Neural progenitor cell (in vitro differentiated cells): ENCODE data around the gene IKBKE. TPM values are rescaled to one million over a fixed set of nuclear protein-coding genes. Genes with fewer than 3 reads are reported as not detected.

Source experiments
- DNase-seq: peaks from one replicate; pipeline ENCODE4 v3.0.0-alpha.2; 2016; ENCODE audit warnings: low spot score
- H2AFZ ChIP-seq: fragments of 200-600 bp; sonication (generic); replicated peaks from 2 replicates; pipeline ENCODE4 v1.6.1; 2016; ENCODE audit warnings: antibody characterized with exemption
- H3F3A ChIP-seq: fragments of 200-600 bp; sonication (generic); 2 replicates; pipeline ENCODE4 v1.6.1; 2016; ENCODE audit warnings: antibody characterized with exemption, low read depth
- H3K27ac ChIP-seq: fragments of 200-600 bp; sonication (generic); 2 replicates; pipeline ENCODE4 v1.5.1; 2016; ENCODE audit warnings: mild to moderate bottlenecking
- H3K27me3 ChIP-seq: fragments of 200-600 bp; sonication (generic); 2 replicates; pipeline ENCODE4 v1.6.1; 2016; ENCODE audit warnings: mild to moderate bottlenecking, moderate library complexity
- H3K36me3 ChIP-seq: fragments of 200-600 bp; sonication (generic); 2 replicates; pipeline ENCODE4 v1.5.1; 2016
- H3K4me1 ChIP-seq: fragments of 200-600 bp; sonication (generic); 2 replicates; pipeline ENCODE4 v1.6.1; 2016; ENCODE audit warnings: mixed run types
- H3K4me2 ChIP-seq: fragments of 200-600 bp; sonication (generic); 2 replicates; pipeline ENCODE4 v1.6.1; 2016
- H3K4me3 ChIP-seq: fragments of 200-600 bp; sonication (generic); 2 replicates; pipeline ENCODE4 v1.5.1; 2016
- H3K79me2 ChIP-seq: fragments of 200-600 bp; sonication (generic); 2 replicates; pipeline ENCODE4 v1.6.1; 2016; ENCODE audit warnings: low read depth
- H3K9ac ChIP-seq: fragments of 200-600 bp; sonication (generic); 2 replicates; pipeline ENCODE4 v1.6.1; 2016
- H3K9me3 ChIP-seq: fragments of 200-600 bp; sonication (generic); 2 replicates; pipeline ENCODE4 v1.5.1; 2016; ENCODE audit warnings: low read depth
- H4K20me1 ChIP-seq: fragments of 200-600 bp; sonication (generic); 2 replicates; pipeline ENCODE4 v1.6.1; 2016; ENCODE audit warnings: low read depth
- H3K27ac Mint-ChIP-seq: 3 replicates; pipeline ENCODE4 v1.8.0; 2021; ENCODE audit warnings: mixed read lengths
- H3K27me3 Mint-ChIP-seq: 2 replicates; pipeline ENCODE4 v1.8.0; 2022; ENCODE audit warnings: low read depth, mild to moderate bottlenecking, inconsistent platforms, moderate library complexity, mixed read lengths; ENCODE audit not compliant: insufficient read depth
- H3K36me3 Mint-ChIP-seq: 3 replicates; pipeline ENCODE4 v1.8.0; 2021; ENCODE audit warnings: mixed read lengths
- H3K4me1 Mint-ChIP-seq: 3 replicates; pipeline ENCODE4 v1.8.0; 2021; ENCODE audit warnings: mixed read lengths
- H3K4me3 Mint-ChIP-seq: 3 replicates; pipeline ENCODE4 v1.8.0; 2021; ENCODE audit warnings: mild to moderate bottlenecking, moderate library complexity, mixed read lengths
- H3K9me3 Mint-ChIP-seq: 3 replicates; pipeline ENCODE4 v1.8.0; 2020; ENCODE audit warnings: mixed read lengths
- CTCF ChIP-seq: fragments of 200-600 bp; sonication (generic); IDR thresholded peaks from 2 replicates; pipeline ENCODE4 v1.5.1; 2017; ENCODE audit warnings: antibody characterized with exemption, mild to moderate bottlenecking
- EZH2 ChIP-seq: fragments of 200-600 bp; sonication (generic); IDR thresholded peaks from 2 replicates; pipeline ENCODE4 v1.6.1; 2017; ENCODE audit warnings: antibody characterized with exemption, mild to moderate bottlenecking, moderate library complexity
- EZH2phosphoT487 ChIP-seq: fragments of 200-600 bp; sonication (generic); IDR thresholded peaks from 2 replicates; pipeline ENCODE4 v1.6.1; 2017; ENCODE audit warnings: antibody characterized with exemption
- total RNA-seq: library from RNA; depleted of rRNA; stranded (reverse); fragments of >200 nt; gene quantifications from 2 replicates; pipeline ENCODE4 v1.2.3, GENCODE V29; 2015; ENCODE audit warnings: low replicate concordance

Gene IKBKE
- total RNA-seq, 1 donor from 2014 or later: 0.26 TPM

DNA sequence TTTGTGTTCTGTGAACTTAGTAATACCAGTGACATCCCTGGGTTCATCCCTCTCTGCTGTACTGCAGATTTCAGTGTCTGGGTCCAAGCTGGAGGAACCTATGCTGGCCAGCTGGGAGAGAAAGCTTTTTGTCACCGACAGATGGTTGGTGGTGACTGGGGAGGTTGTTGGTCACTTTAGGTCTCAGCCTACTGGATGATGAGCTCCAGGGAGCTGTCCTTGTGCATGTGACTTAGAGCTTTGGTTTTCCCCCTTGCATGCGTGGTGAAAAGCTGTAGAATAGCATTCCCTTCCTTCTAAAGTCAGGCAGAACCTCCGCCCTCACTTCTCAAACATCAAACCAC is 22.9 kb upstream of the IKBKE start:
- Histone ChIP-seq H3K27me3 (no peaks in the 10 kb centered on the region), H3K4me2 (no peak overlapping the region), H3K4me1 (peaks cover 21% of the 10 kb centered on the region), H3K4me3 (no peak overlapping the region), H3K27ac (no peak overlapping the region), H4K20me1 (peaks cover 4% of the 10 kb centered on the region), H2AFZ (no peak overlapping the region), H3K36me3 (peaks cover 3% of the 10 kb centered on the region), H3F3A (peaks cover 12% of the 10 kb centered on the region), H3K79me2 (no peaks in the 10 kb centered on the region), H3K9ac (no peak overlapping the region), H3K9me3 (no peaks in the 10 kb centered on the region)
- no peak overlapping the region for H3K4me3 Mint-ChIP-seq
- no peak for TF ChIP-seq EZH2phosphoT487
- no peak for TF ChIP-seq EZH2
- TF ChIP-seq CTCF: no peak
- H3K36me3 Mint-ChIP-seq: peaks cover 75% of the 10 kb centered on the region
- H3K4me1 Mint-ChIP-seq: peaks cover 36% of the 10 kb centered on the region
- H3K27ac Mint-ChIP-seq: no peak overlapping the region
- peaks cover 11% of the 10 kb centered on the region for H3K27me3 Mint-ChIP-seq
- H3K9me3 Mint-ChIP-seq: no peaks in the 10 kb centered on the region
- DNase-seq: no peak

DNA sequence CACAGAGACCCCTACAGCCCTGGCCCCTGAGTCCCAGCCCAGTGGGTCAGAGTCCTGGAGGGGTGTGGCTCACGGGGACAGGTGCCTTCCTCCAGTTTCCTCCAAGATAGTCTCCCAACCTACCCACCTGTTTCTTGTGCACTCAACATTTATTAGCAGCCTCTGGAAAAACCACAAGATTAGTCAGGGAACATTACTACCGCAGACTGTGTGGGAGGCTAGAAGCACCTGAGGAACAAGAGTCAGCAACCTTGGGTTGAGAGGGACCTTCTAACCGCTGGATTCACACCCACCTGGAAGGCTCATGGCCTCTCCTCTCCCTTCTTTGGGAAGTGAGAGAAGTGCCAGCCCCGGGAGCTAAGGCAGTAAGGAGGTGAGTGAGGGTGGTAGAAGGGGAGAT is 22.5 kb upstream of the IKBKE start:
- Histone ChIP-seq H3K9me3 (no peaks in the 10 kb centered on the region), H3K9ac (no peak overlapping the region), H3F3A (peaks cover 12% of the 10 kb centered on the region), H3K27me3 (no peaks in the 10 kb centered on the region), H3K4me2 (no peak overlapping the region), H3K4me3 (no peak overlapping the region), H3K27ac (no peak overlapping the region), H2AFZ (no peak overlapping the region), H4K20me1 (peaks cover 4% of the 10 kb centered on the region), H3K36me3 (peaks cover 3% of the 10 kb centered on the region), H3K79me2 (no peaks in the 10 kb centered on the region), H3K4me1 (peaks cover 21% of the 10 kb centered on the region)
- Mint-ChIP-seq H3K9me3 (no peaks in the 10 kb centered on the region), H3K4me3 (no peak overlapping the region), H3K36me3 (peaks cover 73% of the 10 kb centered on the region), H3K27me3 (peaks cover 11% of the 10 kb centered on the region), H3K27ac (no peak overlapping the region), H3K4me1 (peaks cover 38% of the 10 kb centered on the region)
- DNase-seq: no peak
- TF ChIP-seq EZH2phosphoT487 (no peak), EZH2 (no peak), CTCF (no peak)

DNA sequence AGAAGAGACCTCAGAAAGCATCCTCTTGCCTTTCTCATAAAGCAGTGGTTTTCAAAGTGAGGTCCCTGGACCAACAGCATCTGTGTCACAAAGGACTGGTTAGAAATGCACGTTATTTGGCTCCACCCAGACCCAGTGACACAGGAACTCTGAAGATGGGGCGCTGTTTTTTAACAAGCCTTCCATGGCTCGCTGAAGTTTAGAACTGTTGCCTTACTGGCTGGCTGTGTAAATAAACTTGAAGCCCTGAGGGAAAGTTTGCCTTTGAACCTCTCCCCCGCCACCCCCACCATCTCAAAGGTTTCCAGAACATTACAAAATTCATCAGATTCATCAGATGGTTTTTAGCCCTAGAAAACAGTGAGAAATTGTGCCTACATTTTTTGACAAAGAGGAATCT is 21.8 kb upstream of the IKBKE start:
- DNase-seq: no peak
- Histone ChIP-seq H3K27me3 (no peaks in the 10 kb centered on the region), H2AFZ (no peak overlapping the region), H3K4me1 (peaks cover 21% of the 10 kb centered on the region), H3K79me2 (no peaks in the 10 kb centered on the region), H3K4me2 (no peak overlapping the region), H4K20me1 (peaks cover 4% of the 10 kb centered on the region), H3K4me3 (no peak overlapping the region), H3K36me3 (peaks cover 3% of the 10 kb centered on the region), H3K27ac (no peak overlapping the region), H3K9me3 (no peaks in the 10 kb centered on the region), H3K9ac (no peak overlapping the region), H3F3A (peaks cover 12% of the 10 kb centered on the region)
- Mint-ChIP-seq H3K4me3 (no peak overlapping the region), H3K9me3 (no peaks in the 10 kb centered on the region), H3K4me1 (peaks cover 42% of the 10 kb centered on the region), H3K27ac (no peak overlapping the region), H3K36me3 (peaks cover 71% of the 10 kb centered on the region), H3K27me3 (peaks cover 11% of the 10 kb centered on the region)
- no peak for TF ChIP-seq EZH2
- no peak for TF ChIP-seq EZH2phosphoT487
- no peak for TF ChIP-seq CTCF

DNA sequence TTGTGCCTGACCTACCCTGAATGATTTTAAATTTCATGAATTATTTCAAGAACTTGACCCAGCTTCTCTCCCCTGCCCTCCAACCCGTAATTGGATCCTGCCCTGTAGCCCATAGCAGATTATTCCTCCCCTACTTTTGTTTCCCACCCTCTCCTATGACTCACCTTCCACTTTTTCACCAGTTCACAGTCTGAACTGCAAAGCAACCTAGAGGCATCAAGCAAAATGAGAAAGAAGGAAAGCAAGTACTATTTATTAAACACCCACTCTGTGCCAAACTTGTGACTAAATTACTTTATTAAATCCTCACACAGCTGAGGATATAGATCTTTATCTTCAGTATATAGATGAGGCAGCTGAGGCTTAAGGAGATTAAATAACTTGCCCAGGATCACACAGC is 20.7 kb upstream of the IKBKE start:
- Histone ChIP-seq H3F3A (peaks cover 8% of the 10 kb centered on the region), H3K4me1 (peaks cover 26% of the 10 kb centered on the region), H2AFZ (no peak overlapping the region), H3K9me3 (no peaks in the 10 kb centered on the region), H3K27me3 (no peaks in the 10 kb centered on the region), H3K36me3 (peaks cover 3% of the 10 kb centered on the region), H3K4me3 (no peak overlapping the region), H3K4me2 (no peak overlapping the region), H4K20me1 (peaks cover 4% of the 10 kb centered on the region), H3K27ac (no peak overlapping the region), H3K9ac (no peak overlapping the region), H3K79me2 (no peaks in the 10 kb centered on the region)
- DNase-seq: no peak
- Mint-ChIP-seq H3K27me3 (peaks cover 8% of the 10 kb centered on the region), H3K36me3 (peaks cover 72% of the 10 kb centered on the region), H3K4me1 (peaks cover 44% of the 10 kb centered on the region), H3K4me3 (no peak overlapping the region), H3K9me3 (no peaks in the 10 kb centered on the region), H3K27ac (no peak overlapping the region)
- TF ChIP-seq CTCF (no peak), EZH2 (no peak), EZH2phosphoT487 (no peak)
